ENCODE data around the gene PTPRE. TPM values are rescaled to one million over a fixed set of nuclear protein-coding genes. Genes with fewer than 3 reads are reported as not detected.
A peak's percentile ranks its signal among the peaks of the same experiment; 100 is the strongest.

Gene PTPRE
- total RNA-seq, 2 donors from 2014 or later, result 45.3 to 54.8 TPM

DNA sequence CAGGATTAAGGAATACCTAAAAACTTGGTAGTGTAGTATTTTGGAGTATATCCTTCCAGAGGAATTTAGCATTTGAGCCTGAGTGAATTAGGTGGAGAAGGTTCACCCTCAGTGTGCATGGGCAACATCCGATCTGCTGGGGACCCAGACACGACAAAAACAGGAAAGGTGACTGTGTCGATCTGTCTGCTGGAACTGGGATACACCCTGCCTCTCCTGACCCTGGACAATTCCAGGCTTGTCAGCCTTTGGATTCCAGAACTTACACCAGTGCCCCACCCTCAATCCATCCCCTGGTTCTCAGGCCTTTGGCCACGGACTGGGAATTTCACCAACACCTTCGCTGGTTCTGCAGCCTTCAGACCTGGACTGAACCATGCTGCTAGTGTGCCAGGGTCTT lies 41.9 kb downstream of the PTPRE start:
- H3K36me3 Mint-ChIP-seq (ENCODE audit: low read depth), result peaks cover 2% of the 10 kb centered on the region
- no peaks in the 10 kb centered on the region for H3K27me3 Mint-ChIP-seq
- H3K27ac Mint-ChIP-seq, result no peak overlapping the region
- no peak for DNase-seq
- peaks cover 19% of the 10 kb centered on the region for H3K4me1 Mint-ChIP-seq
- ATAC-seq, result no peak
- no peak overlapping the region for H3K4me3 Mint-ChIP-seq
- no peaks in the 10 kb centered on the region for H3K9me3 ChIP-seq (ENCODE audit: control insufficient read depth, low read length, poor library complexity, severe bottlenecking)

DNA sequence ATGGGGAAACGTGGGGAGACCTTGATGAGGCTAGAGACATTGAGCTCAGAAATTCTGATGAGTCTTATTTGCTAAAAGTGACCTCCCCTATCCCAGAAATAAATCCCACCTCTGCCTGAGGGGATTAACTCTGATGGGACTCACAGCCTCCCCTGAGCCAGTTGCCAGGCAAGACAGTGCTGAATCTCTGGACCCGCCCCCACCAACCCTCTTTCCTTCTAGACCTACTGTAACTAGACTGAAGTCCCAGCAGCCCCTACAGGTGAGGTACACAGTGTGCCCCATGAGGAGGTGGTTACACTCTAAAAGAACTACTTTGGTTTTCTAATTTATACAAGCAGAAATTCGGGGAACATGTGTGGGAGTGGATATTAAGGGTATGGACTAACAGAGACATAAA lies 42.9 kb downstream of the PTPRE start:
- H3K4me1 Mint-ChIP-seq, result peaks cover 15% of the 10 kb centered on the region
- ATAC-seq, result no peak
- no peaks in the 10 kb centered on the region for H3K27me3 Mint-ChIP-seq
- no peak overlapping the region for H3K4me3 Mint-ChIP-seq
- no peak overlapping the region for H3K27ac Mint-ChIP-seq
- no peaks in the 10 kb centered on the region for H3K9me3 ChIP-seq (ENCODE audit: control insufficient read depth, low read length, poor library complexity, severe bottlenecking)
- no peak for DNase-seq
- H3K36me3 Mint-ChIP-seq (ENCODE audit: low read depth), result peaks cover 2% of the 10 kb centered on the region

DNA sequence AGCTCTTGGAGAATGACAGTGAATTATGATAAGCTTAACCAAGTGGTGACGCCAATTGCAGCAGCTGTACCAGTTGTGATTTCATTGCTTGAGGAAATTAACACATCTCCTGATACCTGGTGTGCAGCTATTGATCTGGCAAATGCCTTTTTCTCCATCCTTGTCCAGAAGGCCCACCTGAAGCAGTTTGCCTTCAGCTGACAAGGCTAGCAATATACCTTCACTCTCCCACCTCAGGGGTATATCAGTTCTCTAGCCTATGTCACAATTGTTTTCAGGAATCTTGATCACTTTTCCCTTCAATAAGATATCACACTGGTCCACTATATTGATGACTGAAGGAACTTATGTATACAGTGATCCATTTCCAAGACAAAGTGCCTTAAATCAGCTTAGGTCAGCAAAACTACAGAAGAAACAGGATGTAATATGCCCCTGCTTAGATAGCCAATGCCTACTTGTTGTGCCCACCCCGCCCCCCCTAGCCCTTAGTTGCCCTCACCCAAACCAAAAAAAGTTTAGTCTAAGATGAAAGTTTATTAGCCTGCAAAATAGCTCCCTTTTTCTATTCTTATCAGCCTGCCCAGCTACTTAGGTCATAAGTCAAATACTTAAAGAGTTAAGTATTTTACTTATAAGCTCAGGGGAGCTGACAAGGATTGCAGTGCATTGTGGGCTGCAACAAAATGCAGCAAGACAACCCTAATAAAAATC lies 45.1 kb downstream of the PTPRE start:
- no peaks in the 10 kb centered on the region for H3K9me3 ChIP-seq (ENCODE audit: control insufficient read depth, low read length, poor library complexity, severe bottlenecking)
- ATAC-seq (no peak), DNase-seq (no peak)
- Mint-ChIP-seq H3K4me1 (no peaks in the 10 kb centered on the region), H3K27me3 (no peaks in the 10 kb centered on the region), H3K27ac (no peak overlapping the region), H3K4me3 (no peak overlapping the region), H3K36me3 (ENCODE audit: low read depth) (no peaks in the 10 kb centered on the region)

DNA sequence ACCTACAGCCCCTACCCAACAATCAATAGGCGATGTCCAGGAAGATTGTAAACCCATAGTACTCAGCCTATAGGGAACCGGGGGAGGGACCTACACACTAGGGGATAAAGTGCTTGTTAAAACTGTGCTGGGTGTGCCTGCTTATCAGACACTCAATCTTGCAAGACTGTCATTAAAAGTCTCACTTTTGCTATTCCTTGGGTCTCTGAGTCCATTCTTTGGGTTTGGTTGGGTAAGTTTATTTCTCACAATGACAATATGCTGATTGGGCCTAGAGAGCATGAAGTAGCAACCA lies 45.6 kb downstream of the PTPRE start:
- Mint-ChIP-seq H3K36me3 (ENCODE audit: low read depth) (no peaks in the 10 kb centered on the region), H3K4me1 (no peaks in the 10 kb centered on the region), H3K27ac (no peak overlapping the region), H3K4me3 (no peak overlapping the region), H3K27me3 (peaks cover 3% of the 10 kb centered on the region)
- ATAC-seq, result no peak
- no peak for DNase-seq
- H3K9me3 ChIP-seq (ENCODE audit: control insufficient read depth, low read length, poor library complexity, severe bottlenecking), result no peaks in the 10 kb centered on the region

DNA sequence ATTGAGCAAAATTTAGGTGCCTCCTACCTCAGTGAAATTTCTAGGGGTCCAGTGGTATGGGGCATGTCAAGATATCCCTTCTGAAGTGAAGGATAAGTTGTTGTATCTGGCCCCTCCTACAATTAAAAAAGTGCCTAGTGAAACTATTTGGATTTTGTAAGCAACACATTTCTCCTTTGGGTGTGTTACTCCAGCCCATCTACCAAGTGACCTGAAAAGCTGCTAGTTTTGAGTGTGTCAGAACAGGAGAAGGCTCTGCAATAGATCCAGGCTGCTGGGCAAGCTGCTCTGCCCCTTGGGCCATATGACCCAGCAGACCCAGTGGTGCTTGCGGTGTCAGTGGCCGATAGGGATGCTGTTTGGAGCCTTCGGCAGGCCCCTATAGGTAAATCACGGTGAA lies 46.0 kb downstream of the PTPRE start:
- H3K4me3 Mint-ChIP-seq, result no peak overlapping the region

DNA sequence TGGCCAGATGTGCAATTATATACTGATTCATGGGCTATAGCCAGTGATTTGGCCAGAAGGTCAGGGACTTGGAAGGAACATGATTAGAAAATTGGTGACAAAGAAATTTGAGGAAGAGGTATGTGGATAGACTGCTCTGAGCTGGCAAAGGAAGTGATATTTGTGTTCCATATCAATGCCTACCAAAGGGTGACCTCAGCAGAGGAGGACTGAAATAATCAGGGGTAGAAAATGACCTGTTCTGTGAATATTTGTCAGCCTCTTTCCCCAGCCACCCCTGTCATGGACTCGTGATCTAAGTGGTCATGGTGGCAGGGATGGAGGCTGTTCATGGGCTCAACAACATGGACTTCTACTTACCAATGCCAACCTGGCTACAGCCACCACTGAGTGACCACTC lies 47.0 kb downstream of the PTPRE start:
- no peak for ATAC-seq
- no peaks in the 10 kb centered on the region for H3K36me3 Mint-ChIP-seq (ENCODE audit: low read depth)
- H3K4me3 Mint-ChIP-seq, result no peak overlapping the region
- no peaks in the 10 kb centered on the region for H3K4me1 Mint-ChIP-seq
- no peak overlapping the region for H3K27ac Mint-ChIP-seq
- no peaks in the 10 kb centered on the region for H3K9me3 ChIP-seq (ENCODE audit: control insufficient read depth, low read length, poor library complexity, severe bottlenecking)
- peaks cover 10% of the 10 kb centered on the region for H3K27me3 Mint-ChIP-seq
- no peak for DNase-seq

More for the DNA sequence above, 46.0 kb downstream of the PTPRE start:
- Mint-ChIP-seq H3K4me1 (no peaks in the 10 kb centered on the region), H3K27me3 (peaks cover 5% of the 10 kb centered on the region), H3K27ac (no peak overlapping the region), H3K36me3 (ENCODE audit: low read depth) (no peaks in the 10 kb centered on the region)
- ATAC-seq (no peak), DNase-seq (no peak)
- H3K9me3 ChIP-seq (ENCODE audit: control insufficient read depth, low read length, poor library complexity, severe bottlenecking), result no peaks in the 10 kb centered on the region

DNA sequence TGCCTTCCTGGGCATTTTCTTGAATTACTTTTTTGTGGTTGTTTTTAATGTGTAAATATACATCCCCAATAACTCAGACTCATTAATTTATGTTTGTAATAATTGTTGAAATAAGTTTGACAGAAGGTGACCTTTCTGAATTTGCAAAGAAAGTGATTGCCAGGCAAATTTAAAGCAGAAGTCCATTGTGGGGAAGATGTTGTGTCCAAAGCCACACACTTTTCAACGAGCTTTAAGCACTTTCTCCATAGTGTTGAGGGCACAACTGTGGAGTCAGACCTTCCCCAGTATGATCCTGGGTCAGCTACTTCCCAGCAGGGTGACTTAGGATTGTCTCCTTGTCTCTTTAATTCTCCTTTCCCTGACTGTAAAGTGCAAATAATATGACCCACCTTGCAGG lies 52.5 kb downstream of the PTPRE start:
- ATAC-seq (no peak), DNase-seq (no peak)
- H3K36me3 Mint-ChIP-seq (ENCODE audit: low read depth), result no peaks in the 10 kb centered on the region
- H3K9me3 ChIP-seq (ENCODE audit: control insufficient read depth, low read length, poor library complexity, severe bottlenecking), result no peaks in the 10 kb centered on the region
- no peak overlapping the region for H3K4me3 Mint-ChIP-seq
- H3K27me3 Mint-ChIP-seq, result peaks cover 28% of the 10 kb centered on the region
- no peak overlapping the region for H3K27ac Mint-ChIP-seq
- peaks cover 2% of the 10 kb centered on the region for H3K4me1 Mint-ChIP-seq

DNA sequence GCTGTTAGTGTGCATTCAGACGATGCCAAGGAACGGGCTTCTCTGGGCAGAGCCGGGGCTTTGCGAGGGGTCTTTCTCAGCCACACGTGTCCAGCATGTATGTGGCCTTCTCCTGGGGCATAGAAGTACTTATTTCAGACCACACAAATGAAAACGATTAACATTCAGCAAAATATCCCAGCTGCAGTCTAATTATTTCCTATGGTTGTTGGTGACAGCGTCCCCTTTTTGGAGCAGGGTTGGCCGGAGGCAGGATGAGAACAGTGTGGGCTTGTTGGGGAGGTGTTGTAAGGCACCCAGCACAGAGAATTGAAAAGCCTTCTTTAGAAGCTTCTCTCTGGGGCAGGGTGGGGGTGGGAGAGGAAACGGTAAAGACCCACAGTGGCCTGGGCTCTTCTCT lies 54.2 kb downstream of the PTPRE start:
- no peak for ATAC-seq
- no peak overlapping the region for H3K27ac Mint-ChIP-seq
- H3K9me3 ChIP-seq (ENCODE audit: control insufficient read depth, low read length, poor library complexity, severe bottlenecking), result no peaks in the 10 kb centered on the region
- H3K4me1 Mint-ChIP-seq, result peaks cover 2% of the 10 kb centered on the region
- H3K36me3 Mint-ChIP-seq (ENCODE audit: low read depth), result no peaks in the 10 kb centered on the region
- H3K4me3 Mint-ChIP-seq, result no peak overlapping the region
- DNase-seq, result no peak
- peaks cover 34% of the 10 kb centered on the region for H3K27me3 Mint-ChIP-seq

DNA sequence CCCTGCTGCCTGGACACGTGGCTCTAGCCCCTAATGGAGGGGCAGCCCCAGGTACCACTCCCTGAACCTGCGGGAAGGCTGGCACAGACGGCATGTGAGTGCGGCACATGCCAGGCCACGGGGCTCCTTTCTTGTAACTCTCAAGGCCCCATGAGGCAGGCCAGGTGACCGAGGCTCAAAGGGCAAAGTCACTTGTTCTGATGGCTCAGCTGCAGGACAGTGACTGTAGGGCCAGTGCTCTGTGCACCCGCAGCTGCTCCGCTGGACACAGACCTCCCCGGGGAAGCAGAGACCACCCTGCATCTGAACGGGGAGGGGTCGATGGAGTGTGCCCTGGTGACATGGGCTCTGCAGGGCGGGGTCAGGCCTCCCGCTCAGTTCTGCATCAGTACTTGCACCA lies 55.3 kb downstream of the PTPRE start:
- no peaks in the 10 kb centered on the region for H3K9me3 ChIP-seq (ENCODE audit: control insufficient read depth, low read length, poor library complexity, severe bottlenecking)
- ATAC-seq, result no peak
- Mint-ChIP-seq H3K27ac (no peak overlapping the region), H3K27me3 (peaks cover 34% of the 10 kb centered on the region), H3K4me3 (no peak overlapping the region), H3K4me1 (peaks cover 2% of the 10 kb centered on the region), H3K36me3 (ENCODE audit: low read depth) (no peaks in the 10 kb centered on the region)
- DNase-seq, result no peak

DNA sequence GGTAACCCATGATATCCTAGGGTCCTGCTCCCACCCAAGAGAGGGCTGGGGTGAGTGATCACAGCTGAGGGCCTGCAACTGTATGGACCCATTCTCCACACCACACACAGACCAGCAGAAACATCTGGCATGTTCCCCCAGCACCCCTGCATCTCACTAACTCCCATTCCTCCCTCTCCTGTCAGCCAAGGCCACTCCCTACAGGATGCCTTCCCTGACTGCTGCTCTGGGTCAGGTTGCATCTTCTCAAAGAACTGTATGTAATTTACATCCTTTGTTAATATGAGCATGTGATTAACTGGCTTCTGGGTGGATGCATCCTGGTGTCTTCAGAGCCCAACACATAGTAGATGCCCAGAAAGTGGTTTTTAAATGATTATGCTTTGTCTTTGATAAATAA lies 56.2 kb downstream of the PTPRE start:
- ATAC-seq (no peak), DNase-seq (no peak)
- H3K9me3 ChIP-seq (ENCODE audit: control insufficient read depth, low read length, poor library complexity, severe bottlenecking), result no peaks in the 10 kb centered on the region
- no peak overlapping the region for H3K4me3 Mint-ChIP-seq
- H3K36me3 Mint-ChIP-seq (ENCODE audit: low read depth), result no peaks in the 10 kb centered on the region
- H3K4me1 Mint-ChIP-seq, result peaks cover 4% of the 10 kb centered on the region
- no peak overlapping the region for H3K27ac Mint-ChIP-seq
- peaks cover 28% of the 10 kb centered on the region for H3K27me3 Mint-ChIP-seq

DNA sequence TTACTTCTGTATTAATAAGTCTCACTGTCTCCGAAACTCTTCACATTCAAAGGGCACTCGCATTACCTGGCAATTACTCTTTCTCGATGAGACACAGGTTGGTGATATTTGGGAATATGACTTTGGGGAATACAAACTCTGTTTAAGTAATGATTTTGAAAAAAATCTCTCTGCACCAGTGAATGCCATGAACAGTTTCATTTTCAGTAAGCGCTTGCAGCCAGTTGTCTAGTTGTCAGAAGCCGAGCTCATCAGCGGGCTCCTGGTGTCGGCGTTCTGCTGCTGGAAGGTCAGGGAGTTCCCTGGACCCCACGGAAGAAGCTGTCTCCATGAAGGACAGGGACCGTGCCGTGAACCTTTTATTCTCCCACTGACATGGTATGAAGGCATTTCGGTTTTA lies 57.7 kb downstream of the PTPRE start:
- no peaks in the 10 kb centered on the region for H3K36me3 Mint-ChIP-seq (ENCODE audit: low read depth)
- DNase-seq (no peak), ATAC-seq (no peak)
- H3K9me3 ChIP-seq (ENCODE audit: control insufficient read depth, low read length, poor library complexity, severe bottlenecking), result no peaks in the 10 kb centered on the region
- peaks cover 7% of the 10 kb centered on the region for H3K4me1 Mint-ChIP-seq
- H3K27ac Mint-ChIP-seq, result no peak overlapping the region
- H3K4me3 Mint-ChIP-seq, result no peak overlapping the region
- H3K27me3 Mint-ChIP-seq, result peaks cover 22% of the 10 kb centered on the region

DNA sequence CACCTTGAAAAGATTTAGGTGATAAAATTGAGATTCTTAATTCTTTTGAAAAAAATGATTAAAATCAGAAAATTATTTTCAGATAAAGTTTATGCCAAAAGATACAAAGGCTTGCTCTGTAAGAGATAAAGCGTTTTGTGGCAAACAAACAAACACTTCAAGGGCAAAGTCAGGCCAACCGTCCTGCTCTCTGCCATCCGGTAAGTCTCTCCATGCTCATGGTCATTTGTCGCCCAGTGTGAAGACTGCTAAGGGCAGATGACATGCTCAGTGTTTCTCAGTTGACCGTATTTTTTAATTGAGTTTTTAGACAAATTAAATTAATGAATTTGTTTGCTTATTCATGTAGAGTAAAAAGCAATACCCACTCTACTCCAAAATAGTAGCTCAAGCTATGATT lies 60.0 kb downstream of the PTPRE start:
- ATAC-seq, result no peak
- Mint-ChIP-seq H3K27me3 (peaks cover 20% of the 10 kb centered on the region), H3K27ac (no peak overlapping the region), H3K4me1 (peaks cover 7% of the 10 kb centered on the region), H3K4me3 (no peak overlapping the region), H3K36me3 (ENCODE audit: low read depth) (no peaks in the 10 kb centered on the region)
- DNase-seq, result no peak
- no peaks in the 10 kb centered on the region for H3K9me3 ChIP-seq (ENCODE audit: control insufficient read depth, low read length, poor library complexity, severe bottlenecking)

DNA sequence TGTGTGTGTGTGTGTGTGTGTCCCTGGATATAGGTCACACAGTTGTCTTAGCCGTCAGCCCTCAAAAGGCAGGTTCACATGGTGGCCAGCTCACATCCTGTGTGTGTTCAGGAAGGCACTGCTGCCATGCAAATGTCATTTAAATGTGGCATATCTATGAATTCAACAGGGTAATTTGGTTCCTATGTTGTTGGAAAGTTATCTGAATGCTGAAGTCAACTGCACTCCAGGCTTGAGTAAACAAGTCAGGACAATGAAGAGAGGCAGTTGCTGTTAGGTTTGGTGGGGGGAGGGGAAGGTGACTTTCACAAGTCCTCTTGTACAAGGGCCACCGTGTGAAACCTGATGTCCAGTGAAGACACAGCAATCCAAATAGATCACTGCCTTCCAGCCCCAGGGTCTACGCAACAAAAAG lies 61.1 kb downstream of the PTPRE start:
- peak; percentile 57 for ATAC-seq

DNA sequence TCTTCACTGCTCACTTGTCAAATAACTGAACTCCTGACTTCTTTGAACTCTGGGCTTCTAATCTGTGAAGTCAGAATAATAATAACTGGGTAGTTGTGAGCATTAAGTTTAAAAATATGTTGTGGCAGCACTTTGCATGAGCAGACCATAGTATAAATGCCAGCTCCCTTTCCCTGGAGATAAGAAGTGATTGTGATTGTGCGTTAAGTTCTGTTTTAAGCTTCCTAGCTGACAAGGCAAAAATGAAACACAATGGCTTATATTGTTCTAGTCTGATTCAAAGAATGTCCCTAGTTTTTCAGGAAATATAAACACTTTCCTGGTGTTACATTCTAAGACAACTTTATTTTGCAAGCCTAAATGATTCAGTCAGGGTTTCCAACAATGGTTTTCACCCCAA lies 61.8 kb downstream of the PTPRE start:
- no peaks in the 10 kb centered on the region for H3K36me3 Mint-ChIP-seq (ENCODE audit: low read depth)
- peaks cover 22% of the 10 kb centered on the region for H3K27me3 Mint-ChIP-seq
- ATAC-seq (no peak), DNase-seq (no peak)
- no peaks in the 10 kb centered on the region for H3K9me3 ChIP-seq (ENCODE audit: control insufficient read depth, low read length, poor library complexity, severe bottlenecking)
- H3K4me3 Mint-ChIP-seq, result no peak overlapping the region
- H3K4me1 Mint-ChIP-seq, result peaks cover 7% of the 10 kb centered on the region
- H3K27ac Mint-ChIP-seq, result peak overlapping the region; percentile 37

More for the DNA sequence above, 61.1 kb downstream of the PTPRE start:
- no peak overlapping the region for H3K4me3 Mint-ChIP-seq
- H3K36me3 Mint-ChIP-seq (ENCODE audit: low read depth), result no peaks in the 10 kb centered on the region
- H3K27me3 Mint-ChIP-seq, result peaks cover 19% of the 10 kb centered on the region
- peaks cover 7% of the 10 kb centered on the region for H3K4me1 Mint-ChIP-seq
- peak overlapping the region; percentile 37 for H3K27ac Mint-ChIP-seq
- H3K9me3 ChIP-seq (ENCODE audit: control insufficient read depth, low read length, poor library complexity, severe bottlenecking), result no peaks in the 10 kb centered on the region
- no peak for DNase-seq
